ENCODE results near the gene MACF1.

MACF1 gene

DNA sequence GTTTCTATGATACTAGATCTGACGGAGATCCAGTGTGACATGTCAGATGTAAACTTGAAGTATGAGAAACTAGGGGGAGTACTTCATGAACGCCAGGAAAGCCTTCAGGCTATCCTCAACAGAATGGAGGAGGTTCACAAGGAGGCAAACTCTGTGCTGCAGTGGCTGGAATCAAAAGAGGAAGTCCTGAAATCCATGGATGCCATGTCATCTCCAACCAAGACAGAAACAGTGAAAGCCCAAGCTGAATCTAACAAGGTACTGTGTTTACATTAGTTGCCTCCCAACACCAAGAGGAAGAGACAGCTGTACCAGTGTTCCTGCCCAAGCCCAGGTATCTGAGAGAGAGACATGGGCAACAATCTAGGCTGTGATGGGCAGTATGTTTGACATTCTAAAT lies 174.7 kb downstream of the MACF1 start:
- H3K27ac ChIP-seq, result no peak overlapping the region
- H3K4me3 ChIP-seq, result no peak overlapping the region
- TF ChIP-seq, protein P1, sequence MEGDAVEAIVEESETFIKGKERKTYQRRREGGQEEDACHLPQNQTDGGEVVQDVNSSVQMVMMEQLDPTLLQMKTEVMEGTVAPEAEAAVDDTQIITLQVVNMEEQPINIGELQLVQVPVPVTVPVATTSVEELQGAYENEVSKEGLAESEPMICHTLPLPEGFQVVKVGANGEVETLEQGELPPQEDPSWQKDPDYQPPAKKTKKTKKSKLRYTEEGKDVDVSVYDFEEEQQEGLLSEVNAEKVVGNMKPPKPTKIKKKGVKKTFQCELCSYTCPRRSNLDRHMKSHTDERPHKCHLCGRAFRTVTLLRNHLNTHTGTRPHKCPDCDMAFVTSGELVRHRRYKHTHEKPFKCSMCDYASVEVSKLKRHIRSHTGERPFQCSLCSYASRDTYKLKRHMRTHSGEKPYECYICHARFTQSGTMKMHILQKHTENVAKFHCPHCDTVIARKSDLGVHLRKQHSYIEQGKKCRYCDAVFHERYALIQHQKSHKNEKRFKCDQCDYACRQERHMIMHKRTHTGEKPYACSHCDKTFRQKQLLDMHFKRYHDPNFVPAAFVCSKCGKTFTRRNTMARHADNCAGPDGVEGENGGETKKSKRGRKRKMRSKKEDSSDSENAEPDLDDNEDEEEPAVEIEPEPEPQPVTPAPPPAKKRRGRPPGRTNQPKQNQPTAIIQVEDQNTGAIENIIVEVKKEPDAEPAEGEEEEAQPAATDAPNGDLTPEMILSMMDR (IDR thresholded peaks at IDR 0.05), result no peak

DNA sequence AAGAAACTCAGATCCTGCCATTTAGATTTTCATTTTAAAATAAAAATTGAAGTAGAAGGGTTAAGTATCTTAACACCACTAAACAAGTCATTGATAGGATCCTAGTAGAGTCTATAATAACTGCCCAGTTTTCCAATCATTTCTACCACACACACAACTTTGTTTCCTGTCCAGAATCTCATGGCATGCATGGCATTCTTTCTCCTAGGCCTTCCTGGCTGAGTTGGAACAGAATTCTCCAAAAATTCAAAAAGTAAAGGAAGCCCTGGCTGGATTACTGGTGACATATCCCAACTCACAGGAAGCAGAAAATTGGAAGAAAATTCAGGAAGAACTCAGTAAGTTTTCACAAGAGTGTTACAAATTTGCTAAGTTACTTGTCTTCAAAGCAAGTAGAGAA lies 175.5 kb downstream of the MACF1 start:
- no peak overlapping the region for H3K27ac ChIP-seq
- TF ChIP-seq, protein P1 (IDR thresholded peaks at IDR 0.05), result no peak
- DNase-seq (ENCODE audit: low spot score), result no peak
- H3K4me3 ChIP-seq, result no peak overlapping the region

More for the DNA sequence above, 174.7 kb downstream of the MACF1 start:
- no peak for DNase-seq (ENCODE audit: low spot score)

DNA sequence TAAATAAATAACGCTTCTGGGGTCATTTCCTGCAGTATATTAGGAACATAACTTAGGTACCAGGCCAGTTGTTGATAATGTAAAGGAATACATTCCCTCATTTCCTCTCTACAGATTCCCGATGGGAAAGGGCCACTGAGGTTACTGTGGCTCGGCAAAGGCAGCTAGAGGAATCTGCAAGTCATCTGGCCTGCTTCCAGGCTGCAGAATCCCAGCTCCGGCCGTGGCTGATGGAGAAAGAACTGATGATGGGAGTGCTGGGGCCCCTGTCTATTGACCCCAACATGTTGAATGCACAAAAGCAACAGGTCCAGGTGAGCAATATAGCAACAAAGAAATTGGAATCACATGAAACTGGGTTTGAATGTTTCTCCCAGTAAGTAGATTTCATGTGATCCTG lies 177.3 kb downstream of the MACF1 start:
- DNase-seq (ENCODE audit: low spot score), result no peak
- TF ChIP-seq, protein P1 (IDR thresholded peaks at IDR 0.05), result no peak
- no peak overlapping the region for H3K4me3 ChIP-seq
- peak overlapping the region; percentile 43 to 60 for H3K27ac ChIP-seq

- Histone ChIP-seq H3K4me3 (no peak overlapping the region), H3K27ac (no peak overlapping the region)
- DNase-seq (ENCODE audit: low spot score), result no peak
- TF ChIP-seq, protein P1 (IDR thresholded peaks at IDR 0.05), result no peak
Measured at GRCh38 chr1:39384305-39384704, 179.8 kb downstream of the MACF1 start.

DNA sequence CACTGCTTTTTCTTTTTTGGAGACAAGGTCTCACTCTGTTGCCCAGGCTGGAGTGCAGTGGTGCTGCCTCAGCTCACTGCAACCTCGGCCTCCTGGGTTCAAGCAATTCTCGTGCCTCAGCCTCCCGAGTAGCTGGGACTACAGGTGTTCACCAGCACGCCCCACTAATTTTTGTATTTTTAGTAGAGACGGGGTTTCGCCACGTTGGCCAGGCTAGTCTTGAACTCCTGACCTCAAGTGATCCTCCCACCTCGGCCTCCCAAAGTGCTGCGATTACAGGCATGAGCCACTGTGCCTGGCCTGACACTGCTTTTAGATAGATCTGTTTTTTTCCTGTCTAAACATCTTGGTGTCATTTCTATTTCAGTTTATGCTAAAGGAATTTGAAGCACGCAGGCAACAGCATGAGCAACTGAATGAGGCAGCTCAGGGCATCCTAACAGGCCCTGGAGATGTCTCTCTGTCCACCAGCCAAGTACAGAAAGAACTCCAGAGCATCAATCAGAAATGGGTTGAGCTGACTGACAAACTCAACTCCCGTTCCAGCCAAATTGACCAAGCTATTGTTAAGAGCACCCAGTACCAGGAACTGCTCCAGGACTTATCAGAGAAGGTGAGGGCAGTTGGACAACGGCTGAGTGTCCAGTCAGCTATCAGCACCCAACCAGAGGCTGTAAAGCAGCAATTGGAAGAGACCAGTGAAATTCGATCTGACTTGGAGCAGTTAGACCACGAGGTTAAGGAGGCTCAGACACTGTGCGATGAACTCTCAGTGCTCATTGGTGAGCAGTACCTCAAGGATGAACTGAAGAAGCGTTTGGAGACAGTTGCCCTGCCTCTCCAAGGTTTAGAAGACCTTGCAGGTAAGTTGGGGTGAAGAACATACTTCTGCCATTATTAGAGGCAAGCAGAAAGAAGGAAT lies 180.8 kb downstream of the MACF1 start:
- TF ChIP-seq, protein P1 (IDR thresholded peaks at IDR 0.05), result no peak
- no peak for DNase-seq (ENCODE audit: low spot score)
- H3K27ac ChIP-seq, result peak overlapping the region; percentile 41 to 73
- H3K4me3 ChIP-seq, result no peak overlapping the region

GRCh38 chr1:39386997-39387396 lies 182.5 kb downstream of the MACF1 start:
- no peak overlapping the region for H3K4me3 ChIP-seq
- H3K27ac ChIP-seq, result peak overlapping the region in 1 of 2 donors; percentile 42
- TF ChIP-seq, protein P1 (IDR thresholded peaks at IDR 0.05), result no peak
- no peak for DNase-seq (ENCODE audit: low spot score)

DNA sequence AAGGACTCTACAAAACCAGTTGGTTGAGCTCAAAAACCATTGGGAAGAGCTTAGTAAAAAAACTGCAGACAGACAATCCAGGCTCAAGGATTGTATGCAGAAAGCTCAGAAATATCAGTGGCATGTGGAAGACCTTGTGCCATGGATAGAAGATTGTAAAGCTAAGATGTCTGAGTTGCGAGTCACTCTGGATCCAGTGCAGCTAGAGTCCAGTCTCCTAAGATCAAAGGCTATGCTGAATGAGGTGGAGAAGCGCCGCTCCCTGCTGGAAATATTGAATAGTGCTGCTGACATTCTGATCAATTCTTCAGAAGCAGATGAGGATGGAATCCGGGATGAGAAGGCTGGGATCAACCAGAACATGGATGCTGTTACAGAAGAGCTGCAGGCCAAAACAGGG lies 183.0 kb downstream of the MACF1 start:
- H3K4me3 ChIP-seq, result no peak overlapping the region
- TF ChIP-seq, protein P1 (IDR thresholded peaks at IDR 0.05), result no peak
- DNase-seq (ENCODE audit: low spot score), result no peak
- peak overlapping the region in 1 of 2 donors; percentile 42 for H3K27ac ChIP-seq
